Dedifferentiated amniotic fluid mesenchymal stem cell (primary cell): ENCODE data around the gene POU6F2.

Experiments used
- DNase-seq: peaks from one replicate; pipeline ENCODE4 v3.0.0-alpha.2; 2016; ENCODE audit errors: extremely low spot score

The POU6F2 gene

GRCh38 chr7:39404907-39405306 is 427.2 kb downstream of the POU6F2 start:
- DNase-seq, result no peak

- DNase-seq, result no peak
Observed at GRCh38 chr7:39405581-39405980, 427.9 kb downstream of the POU6F2 start.

DNA sequence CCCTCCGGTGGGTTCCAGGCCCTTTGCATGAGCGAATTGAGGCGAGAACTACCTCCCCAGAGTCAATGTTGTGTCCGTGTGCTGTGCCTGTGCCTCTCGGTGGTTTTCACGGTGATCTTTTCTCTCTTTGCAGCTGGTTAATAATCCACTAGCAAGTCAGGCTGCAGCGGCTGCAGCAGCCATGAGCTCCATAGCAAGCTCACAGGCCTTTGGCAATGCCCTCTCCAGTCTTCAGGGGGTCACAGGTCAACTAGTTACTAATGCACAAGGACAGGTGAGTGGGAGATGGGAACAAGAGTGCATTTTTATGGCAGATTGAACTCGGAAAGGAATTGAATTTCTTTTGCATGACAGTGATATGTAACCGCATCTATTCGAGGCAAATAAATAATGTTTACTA is 428.8 kb downstream of the POU6F2 start:
- no peak for DNase-seq

DNA sequence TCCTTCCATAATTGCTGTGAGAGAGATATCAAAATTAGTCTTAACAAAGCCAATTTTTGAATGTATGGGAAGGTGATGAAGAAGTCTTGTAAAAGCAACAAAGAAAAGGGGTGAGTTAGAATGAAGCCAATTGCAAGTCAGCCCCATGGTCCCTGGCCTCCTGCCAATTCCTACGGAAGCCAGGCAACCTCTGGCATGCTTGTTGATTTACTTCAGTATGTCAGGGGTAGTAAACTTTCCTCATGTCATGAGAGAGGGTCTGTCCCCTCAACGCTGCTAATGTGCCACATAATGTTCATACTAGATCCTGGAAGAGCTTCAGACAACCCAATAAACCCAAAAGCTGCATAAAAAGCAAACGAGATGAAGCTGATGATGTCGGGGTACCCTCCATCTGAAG is 429.4 kb downstream of the POU6F2 start:
- DNase-seq, result no peak

- no peak for DNase-seq
Observed at GRCh38 chr7:39407723-39408122, 430.0 kb downstream of the POU6F2 start.

DNA sequence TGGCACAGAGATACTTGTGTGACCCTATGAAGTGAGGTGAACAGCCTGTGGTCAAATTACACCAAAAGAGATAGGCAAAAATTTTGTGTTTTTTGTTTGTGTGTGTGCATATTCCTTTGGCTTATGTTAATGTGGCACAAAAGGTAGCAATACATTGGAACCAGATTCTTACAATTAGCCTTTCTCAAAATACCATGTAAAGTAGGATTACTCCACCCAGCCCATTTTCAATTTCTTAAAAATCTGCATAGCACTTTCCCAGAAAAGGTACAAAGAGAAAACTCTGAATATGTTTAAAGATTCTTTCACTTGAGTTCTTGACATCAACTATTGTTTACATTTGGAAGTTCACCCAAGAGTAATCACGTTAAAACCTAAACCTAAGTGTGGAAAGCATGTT is 431.2 kb downstream of the POU6F2 start:
- DNase-seq, result no peak

GRCh38 chr7:39410582-39410981 is 432.9 kb downstream of the POU6F2 start:
- DNase-seq, result no peak

DNA sequence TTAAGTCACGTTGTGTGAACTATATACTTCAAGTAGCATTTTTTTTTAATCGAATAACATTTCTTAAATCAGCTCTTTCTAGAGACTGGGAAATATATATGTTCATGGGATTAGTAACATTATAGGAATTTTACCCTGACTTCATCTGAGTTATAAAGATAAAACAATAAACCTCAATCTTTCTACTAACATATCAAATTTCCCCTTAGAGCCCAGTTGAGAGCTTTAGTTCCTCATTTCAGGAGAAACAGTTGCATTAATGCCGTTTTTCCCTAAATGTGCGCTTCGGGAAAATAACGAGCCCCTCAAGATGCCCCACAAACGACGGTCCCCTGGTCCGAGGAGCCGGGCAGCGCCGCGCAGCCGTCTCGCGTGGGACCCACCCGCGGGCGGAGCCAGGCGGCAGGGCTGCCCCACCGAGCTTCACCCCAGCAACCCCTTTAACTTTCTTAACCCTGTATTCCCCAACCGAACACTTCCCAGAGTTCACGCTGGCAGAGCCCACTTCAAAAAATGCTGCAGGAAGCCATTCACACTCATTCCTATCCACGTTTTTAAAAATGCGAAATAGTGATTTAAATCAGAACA is 436.0 kb downstream of the POU6F2 start:
- no peak for DNase-seq

- no peak for DNase-seq
Observed at GRCh38 chr7:39414224-39415035, 436.7 kb downstream of the POU6F2 start.

- no peak for DNase-seq
Observed at GRCh38 chr7:39415091-39415787, 437.5 kb downstream of the POU6F2 start.

DNA sequence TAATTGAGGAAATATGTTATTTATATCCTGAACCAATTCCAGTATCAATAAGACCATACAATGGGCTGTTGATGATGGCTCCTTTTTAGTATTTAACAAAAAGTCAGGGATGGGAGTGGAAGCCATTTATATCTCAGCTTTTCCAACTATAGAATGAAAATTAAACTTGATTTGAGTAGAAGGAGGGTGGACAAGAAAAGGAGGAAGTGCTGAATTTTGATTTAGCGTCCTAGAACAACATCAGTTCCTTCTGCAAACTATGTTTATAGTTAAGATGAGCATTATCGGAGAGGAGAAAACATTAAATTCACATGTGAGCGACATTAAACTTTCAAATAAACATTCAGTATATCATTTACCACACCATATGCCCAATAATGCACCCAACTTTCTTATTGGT is 439.2 kb downstream of the POU6F2 start:
- DNase-seq, result no peak

DNA sequence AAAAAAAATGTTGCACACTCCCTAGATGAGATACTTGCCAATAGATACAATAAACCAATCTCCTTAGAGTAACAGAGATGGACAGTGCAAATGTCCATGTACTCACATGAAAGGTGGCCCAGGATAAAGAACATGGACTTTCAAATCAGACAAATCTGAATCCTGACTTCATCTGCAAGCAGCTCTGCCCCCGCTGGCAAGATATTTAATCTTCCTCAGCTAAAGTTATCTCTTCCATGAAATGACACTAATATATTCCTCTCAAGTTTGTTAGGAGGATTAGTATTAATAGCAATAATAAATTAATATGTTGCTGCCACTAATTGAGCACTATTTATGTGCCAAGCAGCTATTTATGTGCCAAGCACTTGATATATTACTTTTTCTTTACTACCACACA is 439.9 kb downstream of the POU6F2 start:
- DNase-seq, result no peak

- DNase-seq, result no peak
Observed at GRCh38 chr7:39421251-39421650, 443.5 kb downstream of the POU6F2 start.

GRCh38 chr7:39421661-39422060 is 444.0 kb downstream of the POU6F2 start:
- DNase-seq, result no peak

- DNase-seq, result peak; percentile 30
Observed at GRCh38 chr7:39428221-39428620, 450.5 kb downstream of the POU6F2 start.

DNA sequence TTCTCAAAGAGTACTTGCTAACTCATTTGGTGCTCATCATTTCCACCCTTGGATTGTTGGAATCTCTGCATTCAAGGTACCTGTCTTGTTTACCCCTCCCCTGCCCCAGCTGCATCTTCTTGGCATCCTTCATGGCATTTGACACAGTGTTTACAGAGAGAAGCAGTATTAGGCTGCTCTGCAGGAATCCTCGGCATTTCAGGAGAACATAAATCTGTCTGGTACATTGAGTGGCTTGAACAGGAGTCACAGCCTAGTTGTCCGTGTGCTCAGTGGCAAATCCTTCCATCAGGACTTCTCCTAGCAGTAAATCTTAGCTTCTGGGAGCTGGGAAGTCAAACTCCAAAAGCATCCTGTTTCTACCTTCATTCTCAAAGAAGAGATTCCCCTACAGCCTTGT is 451.7 kb downstream of the POU6F2 start:
- DNase-seq, result no peak

DNA sequence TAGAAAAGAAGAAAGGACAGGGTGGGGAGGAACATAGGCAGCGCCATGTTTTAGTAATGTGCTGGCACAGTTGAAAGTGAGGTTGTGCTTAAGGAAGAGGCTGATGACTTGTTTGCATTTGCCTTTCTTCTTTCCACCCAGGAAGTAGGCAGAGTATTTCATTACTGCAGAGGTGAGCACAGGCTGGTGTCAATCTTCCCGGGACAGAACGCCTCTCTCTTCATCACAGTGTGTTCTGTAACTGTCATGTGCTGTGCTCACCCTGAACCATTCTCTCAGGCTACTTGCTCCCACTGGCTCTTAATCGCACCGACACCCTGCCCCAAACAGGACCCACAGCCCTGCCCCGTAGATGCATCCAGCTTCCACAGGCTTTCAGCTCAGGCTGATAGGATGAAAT is 452.7 kb downstream of the POU6F2 start:
- no peak for DNase-seq

- DNase-seq, result no peak
Observed at GRCh38 chr7:39430909-39431641, 453.4 kb downstream of the POU6F2 start.

DNA sequence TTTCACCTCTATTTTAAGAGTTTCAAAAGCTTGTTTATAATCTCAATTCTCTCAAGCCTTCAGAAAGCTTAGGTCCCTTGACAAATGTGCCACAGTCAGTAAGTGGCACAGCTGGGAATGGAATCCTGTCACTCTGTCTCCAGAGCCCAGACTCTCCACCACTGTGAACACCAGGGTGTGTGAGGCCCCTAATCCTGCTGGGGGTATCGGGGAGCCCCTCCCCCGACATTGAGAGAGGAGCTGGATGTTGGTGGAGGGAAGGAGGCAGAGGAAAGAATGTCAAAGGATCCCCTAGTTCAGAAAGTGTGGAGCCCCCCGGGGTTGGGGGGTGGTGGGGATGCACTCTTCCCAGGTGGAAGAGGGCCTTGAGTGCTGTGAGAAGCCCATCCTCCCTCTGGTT is 454.7 kb downstream of the POU6F2 start:
- DNase-seq, result no peak

DNA sequence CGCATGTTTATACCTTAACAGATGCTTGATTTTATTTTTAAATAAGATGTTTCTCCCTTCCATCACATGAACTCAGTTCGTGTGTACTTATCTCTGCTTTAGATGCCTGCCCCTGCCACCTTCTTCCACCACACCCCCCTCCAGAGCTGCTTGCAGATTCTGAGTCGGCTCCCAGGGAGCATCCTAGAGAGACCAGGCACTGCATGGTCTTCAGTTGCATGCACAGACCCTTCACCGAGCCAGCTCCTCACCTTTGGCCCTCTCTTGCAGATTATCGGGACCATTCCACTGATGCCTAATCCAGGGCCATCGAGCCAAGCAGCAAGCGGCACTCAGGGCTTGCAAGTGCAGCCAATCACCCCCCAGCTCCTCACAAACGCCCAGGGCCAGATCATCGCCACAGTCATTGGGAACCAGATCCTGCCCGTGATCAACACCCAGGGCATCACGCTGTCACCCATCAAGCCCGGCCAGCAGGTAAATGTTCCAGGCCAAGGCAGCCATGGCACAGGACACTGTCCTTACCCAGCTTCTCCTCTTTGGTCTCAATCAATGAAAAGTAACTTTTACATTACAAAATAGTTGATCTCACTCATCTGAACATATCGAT is 455.2 kb downstream of the POU6F2 start:
- DNase-seq, result no peak

- no peak for DNase-seq
Observed at GRCh38 chr7:39433550-39433949, 455.8 kb downstream of the POU6F2 start.

GRCh38 chr7:39434012-39434411 is 456.3 kb downstream of the POU6F2 start:
- no peak for DNase-seq
